KOPT-K1 (cell line): ENCODE measurements around the gene CLEC7A.

Source experiments
- H3K27ac ChIP-seq: fragments of 200-600 bp; sonication (generic); 2 replicates; pipeline ENCODE4 v1.5.1; 2016; ENCODE audit warnings: antibody characterized with exemption, mild to moderate bottlenecking, low read depth, low read length; ENCODE audit not compliant: poor library complexity, severe bottlenecking
- H3K36me3 ChIP-seq: fragments of 200-600 bp; sonication (generic); 2 replicates; pipeline ENCODE4 v1.5.1; 2017; ENCODE audit warnings: antibody characterized with exemption, mild to moderate bottlenecking, low read length, moderate library complexity; ENCODE audit not compliant: insufficient read depth
- H3K9me3 ChIP-seq: fragments of 200-600 bp; sonication (generic); 2 replicates; pipeline ENCODE4 v1.5.1; 2017; ENCODE audit warnings: antibody characterized with exemption, low read length, mild to moderate bottlenecking; ENCODE audit not compliant: insufficient read depth, poor library complexity, severe bottlenecking

Gene CLEC7A

DNA sequence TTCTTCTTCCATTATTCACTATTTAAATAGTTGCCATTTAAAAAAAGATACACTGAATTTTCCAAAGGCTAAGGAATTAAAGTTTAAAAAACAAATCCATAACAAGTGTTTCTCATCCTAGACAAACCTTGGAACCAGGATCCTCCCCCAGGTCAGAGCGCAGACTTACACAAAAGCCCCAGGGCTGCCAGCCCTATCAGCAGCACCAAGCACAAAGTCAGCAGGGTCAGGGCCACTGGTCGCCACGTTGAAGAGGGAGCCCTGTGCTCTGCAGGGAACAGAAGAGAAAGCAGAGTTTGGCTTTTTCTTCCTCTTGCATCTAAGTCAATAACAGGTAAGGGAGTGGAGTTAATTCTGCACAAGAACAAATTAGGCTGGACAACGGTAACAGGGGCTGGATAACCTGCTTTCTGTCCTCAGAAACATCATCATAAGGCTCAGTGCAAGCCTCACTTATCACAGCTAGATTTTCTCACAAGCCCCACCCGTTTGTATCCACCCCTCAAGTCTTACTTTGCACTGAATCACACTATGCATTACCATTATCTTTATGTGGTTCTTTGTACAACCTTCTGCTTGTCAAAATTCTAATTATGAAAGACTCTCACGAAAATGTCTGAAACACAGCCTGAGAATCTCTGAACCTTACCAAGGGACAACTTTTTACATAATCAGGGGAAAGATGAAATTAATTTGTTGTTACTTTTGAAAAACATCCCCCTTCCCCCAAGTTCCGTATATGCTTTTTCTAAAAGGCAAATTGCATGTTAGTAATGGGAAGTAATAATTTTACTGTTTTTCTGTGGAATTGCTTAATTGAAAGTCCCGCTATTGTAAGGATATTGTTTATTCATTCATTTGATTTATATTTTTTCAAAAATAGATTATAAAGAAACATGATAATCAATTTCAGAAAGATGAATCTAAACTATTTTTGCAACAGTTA lies 40.8 kb downstream of the CLEC7A start:
- Histone ChIP-seq H3K27ac (no peak overlapping the region), H3K36me3 (no peaks in the 10 kb centered on the region), H3K9me3 (peaks cover 6% of the 10 kb centered on the region)

DNA sequence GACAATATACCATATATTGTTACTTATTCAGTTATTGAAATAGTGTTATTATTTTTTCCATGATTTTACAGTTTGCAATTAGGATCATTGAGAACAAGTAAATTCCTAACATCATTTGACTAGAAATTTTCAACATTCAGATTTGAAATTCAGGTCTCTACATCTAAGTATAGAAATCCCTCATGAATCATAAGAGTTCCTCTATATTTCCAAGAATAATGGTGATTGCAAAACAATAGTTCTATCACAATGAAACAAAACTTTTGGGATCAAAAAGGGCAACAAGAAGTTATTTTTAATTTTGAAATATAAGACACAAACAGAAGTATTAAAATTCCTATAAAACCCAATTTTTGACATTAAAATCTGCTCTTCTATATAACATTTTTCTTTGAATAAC lies 42.0 kb downstream of the CLEC7A start:
- Histone ChIP-seq H3K9me3 (peaks cover 12% of the 10 kb centered on the region), H3K36me3 (no peaks in the 10 kb centered on the region), H3K27ac (no peak overlapping the region)

- no peaks in the 10 kb centered on the region for H3K36me3 ChIP-seq
- H3K9me3 ChIP-seq: peaks cover 18% of the 10 kb centered on the region
- no peak overlapping the region for H3K27ac ChIP-seq
Observed at GRCh38 chr12:10086387-10086786, 43.6 kb downstream of the CLEC7A start.

- H3K36me3 ChIP-seq: no peaks in the 10 kb centered on the region
- H3K9me3 ChIP-seq: peaks cover 31% of the 10 kb centered on the region
- H3K27ac ChIP-seq: no peak overlapping the region
Observed at GRCh38 chr12:10084733-10085132, 45.3 kb downstream of the CLEC7A start.

DNA sequence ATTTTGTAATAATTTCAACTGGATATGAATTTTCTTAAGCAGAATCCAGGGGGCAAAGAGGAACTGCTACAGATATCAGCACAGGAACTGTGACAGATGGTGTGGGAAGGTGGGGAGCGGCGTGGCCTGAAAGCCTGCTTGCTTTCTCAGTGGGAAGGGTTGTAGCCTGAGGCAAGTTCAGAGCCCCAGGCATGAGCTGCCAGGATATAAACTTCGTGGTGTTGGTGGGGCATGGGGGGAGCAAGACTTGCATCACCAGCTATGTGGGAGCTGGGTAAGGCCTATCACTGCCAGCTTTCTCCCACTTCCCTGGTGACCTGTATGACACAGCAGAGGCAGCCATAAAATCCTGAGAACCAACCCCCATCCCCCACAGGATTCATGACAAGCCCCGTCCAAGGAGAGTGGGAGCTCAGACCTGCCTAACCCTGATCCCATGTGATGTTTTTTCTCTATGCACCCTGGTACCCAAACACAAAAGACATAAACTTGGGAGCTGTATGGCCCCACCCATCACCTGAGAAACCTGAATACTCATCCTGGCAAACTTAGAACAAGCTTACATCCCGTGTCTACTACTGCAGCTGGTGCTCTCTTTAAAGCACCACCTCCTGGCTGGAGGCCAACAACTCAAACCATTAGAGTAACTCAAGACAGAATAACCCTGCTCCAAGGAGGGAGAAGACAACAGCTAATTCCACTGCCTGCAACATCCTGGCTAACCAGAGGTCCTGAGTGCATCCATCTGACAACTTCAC lies 47.7 kb downstream of the CLEC7A start:
- Histone ChIP-seq H3K36me3 (no peaks in the 10 kb centered on the region), H3K27ac (no peak overlapping the region)

DNA sequence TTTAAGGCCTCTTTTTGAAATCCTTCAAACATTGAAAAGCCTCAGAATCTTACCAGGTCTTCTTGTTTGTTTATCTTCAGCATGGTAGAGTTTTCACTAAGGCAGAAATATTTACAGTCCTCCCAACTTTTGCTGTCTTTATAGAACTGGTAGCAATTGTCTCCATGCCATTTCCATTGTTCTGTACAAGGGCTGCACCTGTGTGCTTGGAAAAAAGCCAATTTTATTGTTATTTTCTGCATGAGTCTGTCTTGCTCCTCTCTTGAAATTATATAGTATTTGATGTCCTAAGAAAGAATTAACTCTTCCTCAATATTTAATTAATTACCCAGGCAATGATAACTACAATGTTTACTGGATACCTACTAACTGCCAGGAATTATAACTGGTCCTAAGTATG lies 54.5 kb downstream of the CLEC7A start:
- Histone ChIP-seq H3K36me3 (no peaks in the 10 kb centered on the region), H3K27ac (no peak overlapping the region)

More for the DNA sequence above, 47.7 kb downstream of the CLEC7A start:
- peaks cover 31% of the 10 kb centered on the region for H3K9me3 ChIP-seq

GRCh38 chr12:10073261-10073660 lies 56.7 kb downstream of the CLEC7A start:
- Histone ChIP-seq H3K27ac (no peak overlapping the region), H3K9me3 (no peaks in the 10 kb centered on the region), H3K36me3 (no peaks in the 10 kb centered on the region)

More for the DNA sequence above, 54.5 kb downstream of the CLEC7A start:
- peaks cover 6% of the 10 kb centered on the region for H3K9me3 ChIP-seq

- no peak overlapping the region for H3K27ac ChIP-seq
- no peaks in the 10 kb centered on the region for H3K9me3 ChIP-seq
- no peaks in the 10 kb centered on the region for H3K36me3 ChIP-seq
Observed at GRCh38 chr12:10072131-10072530, 57.9 kb downstream of the CLEC7A start.

DNA sequence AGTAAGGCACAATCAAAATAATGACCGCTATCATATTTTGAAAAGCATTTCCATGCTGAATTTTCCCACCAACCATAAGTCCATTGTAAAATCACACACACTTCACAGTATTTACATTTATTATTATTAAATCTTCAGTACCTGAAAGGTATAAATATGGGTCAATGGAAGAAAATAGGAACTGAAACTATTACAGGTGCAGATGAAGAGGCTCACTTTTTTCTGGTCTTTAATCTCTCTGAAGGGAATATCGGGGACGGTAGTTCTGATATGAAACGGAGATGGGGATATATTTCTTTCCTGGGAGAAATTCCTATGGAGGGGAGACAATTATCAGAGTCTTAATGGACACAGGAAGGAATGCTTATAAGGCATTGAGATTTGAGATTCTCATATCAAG lies 59.6 kb downstream of the CLEC7A start:
- no peaks in the 10 kb centered on the region for H3K36me3 ChIP-seq
- H3K27ac ChIP-seq: no peak overlapping the region
- no peaks in the 10 kb centered on the region for H3K9me3 ChIP-seq

DNA sequence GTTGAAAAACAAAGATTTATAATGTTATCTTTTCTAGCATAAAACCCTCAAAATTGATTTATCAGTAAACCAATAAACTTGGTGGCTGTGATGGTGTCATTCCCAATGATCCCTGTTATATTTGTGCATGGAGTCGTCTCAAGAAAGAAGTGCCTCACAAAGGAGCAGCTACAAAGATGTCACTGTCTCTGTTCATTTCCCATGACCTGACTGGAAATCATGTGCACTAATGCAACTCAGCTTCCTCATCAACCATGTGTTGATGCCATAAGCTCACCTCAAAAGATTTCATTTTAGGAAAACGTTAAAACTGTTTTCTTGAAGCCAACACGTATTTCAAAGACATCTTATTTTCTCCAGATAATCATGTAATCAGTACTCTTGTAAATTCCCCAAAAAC lies 60.0 kb downstream of the CLEC7A start:
- H3K27ac ChIP-seq: no peak overlapping the region
- H3K9me3 ChIP-seq: no peaks in the 10 kb centered on the region
- no peaks in the 10 kb centered on the region for H3K36me3 ChIP-seq

GRCh38 chr12:10069099-10069498 lies 60.9 kb downstream of the CLEC7A start:
- Histone ChIP-seq H3K27ac (no peak overlapping the region), H3K9me3 (no peaks in the 10 kb centered on the region), H3K36me3 (no peaks in the 10 kb centered on the region)

DNA sequence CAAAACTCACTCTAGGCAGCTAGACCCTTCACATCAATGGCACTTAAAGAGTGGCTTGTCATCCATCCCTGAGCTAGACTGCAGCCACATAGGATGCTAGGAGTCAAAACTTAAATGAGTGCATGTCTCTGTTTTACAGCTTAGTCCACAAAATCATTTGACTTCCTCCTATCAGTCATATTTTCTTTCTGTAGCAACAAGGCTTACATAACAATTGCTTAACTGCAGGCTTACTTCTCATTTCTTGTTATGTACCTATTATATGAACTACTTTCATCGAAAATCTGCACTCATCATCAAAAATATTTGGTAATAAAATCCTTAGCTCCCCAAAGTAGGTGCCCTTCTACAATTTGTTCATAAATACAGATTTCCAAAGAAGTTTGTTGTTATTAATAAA lies 61.4 kb downstream of the CLEC7A start:
- Histone ChIP-seq H3K27ac (no peak overlapping the region), H3K36me3 (no peaks in the 10 kb centered on the region), H3K9me3 (no peaks in the 10 kb centered on the region)

DNA sequence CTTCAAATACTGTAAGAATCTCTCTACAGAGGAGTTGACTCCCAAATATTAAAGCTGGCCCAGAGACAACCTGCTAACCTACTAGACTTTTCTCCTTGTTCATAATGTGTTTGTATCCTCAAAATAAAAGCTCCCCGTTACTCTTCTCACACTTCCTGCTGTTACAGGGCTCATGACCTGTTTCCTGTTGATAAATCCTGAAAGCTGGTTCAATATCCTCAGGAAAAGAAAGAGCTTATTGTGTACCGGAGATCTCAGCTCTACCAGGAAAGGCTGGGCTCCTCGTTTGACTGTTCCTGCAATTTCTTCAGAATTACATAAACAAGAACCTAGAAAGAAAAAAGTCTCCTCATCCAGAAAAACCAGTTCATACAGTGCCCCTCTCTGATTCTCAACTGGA lies 62.1 kb downstream of the CLEC7A start:
- Histone ChIP-seq H3K36me3 (no peaks in the 10 kb centered on the region), H3K9me3 (no peaks in the 10 kb centered on the region), H3K27ac (no peak overlapping the region)

GRCh38 chr12:10067264-10067663 lies 62.7 kb downstream of the CLEC7A start:
- no peak overlapping the region for H3K27ac ChIP-seq
- no peaks in the 10 kb centered on the region for H3K9me3 ChIP-seq
- H3K36me3 ChIP-seq: no peaks in the 10 kb centered on the region
